Stimulated activated CD4-positive, alpha-beta T cell treated with anti-CD3 and anti-CD28 coated beads, Interleukin-2, amount 100 ng/mL, for 24 hours (primary cell): ENCODE measurements around the gene MEIOSIN.
A peak's percentile ranks its signal among the peaks of the same experiment; 100 is the strongest.
"Not testable (repeated sequence)": the region's sequence is repeated elsewhere in the genome, so short reads cannot be mapped to it uniquely, and the experiment has no call there.

Experiments used
- DNase-seq, 2 donors: peaks; one replicate each; pipeline ENCODE4 v3.0.0-alpha.2; 2020

Gene MEIOSIN

DNA sequence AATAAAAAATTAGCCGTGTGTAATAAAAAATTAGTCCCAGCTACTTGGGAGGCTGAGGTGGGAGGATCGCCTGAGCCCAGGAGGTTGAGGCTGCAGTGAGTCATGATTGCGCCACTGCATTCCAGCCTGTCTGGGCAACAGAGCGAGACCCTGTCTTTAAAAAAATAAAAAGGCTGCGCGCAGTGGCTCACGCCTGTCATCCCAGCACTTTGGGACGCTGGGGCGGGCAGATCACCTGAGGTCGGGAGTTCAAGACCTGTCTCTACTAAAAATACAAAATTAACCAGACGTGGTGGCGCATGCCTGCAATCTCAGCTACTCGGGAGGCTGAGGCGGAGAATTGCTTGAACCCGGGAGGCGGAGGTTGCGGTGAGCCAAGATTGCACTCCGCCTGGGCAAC lies 4.6 kb upstream of the MEIOSIN start:
- not testable (repeated sequence) for DNase-seq

DNA sequence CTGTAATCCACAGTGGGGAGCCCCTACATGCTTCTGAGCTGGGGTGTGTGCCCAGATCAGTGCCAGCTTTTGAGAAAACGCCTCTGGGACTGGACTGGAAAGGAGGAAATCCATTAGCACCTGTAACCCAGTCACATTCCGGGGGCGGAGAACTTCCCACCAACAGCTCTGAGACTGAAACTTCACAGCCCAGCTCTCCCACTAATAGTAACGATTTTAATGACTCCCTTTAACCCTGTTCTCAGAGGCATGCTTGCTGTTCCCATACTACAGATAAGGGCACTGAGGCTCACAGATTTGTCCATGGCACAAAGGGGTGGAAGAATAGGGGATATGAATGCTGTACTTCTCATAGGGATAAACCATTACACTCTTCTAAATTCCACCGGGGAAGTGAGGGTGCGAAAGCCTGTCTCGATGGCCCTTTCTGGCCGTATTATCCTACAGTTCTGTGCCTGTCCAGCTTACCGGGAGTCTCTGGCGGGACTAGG lies 3.4 kb upstream of the MEIOSIN start:
- DNase-seq, result peak; percentile 34 to 41

DNA sequence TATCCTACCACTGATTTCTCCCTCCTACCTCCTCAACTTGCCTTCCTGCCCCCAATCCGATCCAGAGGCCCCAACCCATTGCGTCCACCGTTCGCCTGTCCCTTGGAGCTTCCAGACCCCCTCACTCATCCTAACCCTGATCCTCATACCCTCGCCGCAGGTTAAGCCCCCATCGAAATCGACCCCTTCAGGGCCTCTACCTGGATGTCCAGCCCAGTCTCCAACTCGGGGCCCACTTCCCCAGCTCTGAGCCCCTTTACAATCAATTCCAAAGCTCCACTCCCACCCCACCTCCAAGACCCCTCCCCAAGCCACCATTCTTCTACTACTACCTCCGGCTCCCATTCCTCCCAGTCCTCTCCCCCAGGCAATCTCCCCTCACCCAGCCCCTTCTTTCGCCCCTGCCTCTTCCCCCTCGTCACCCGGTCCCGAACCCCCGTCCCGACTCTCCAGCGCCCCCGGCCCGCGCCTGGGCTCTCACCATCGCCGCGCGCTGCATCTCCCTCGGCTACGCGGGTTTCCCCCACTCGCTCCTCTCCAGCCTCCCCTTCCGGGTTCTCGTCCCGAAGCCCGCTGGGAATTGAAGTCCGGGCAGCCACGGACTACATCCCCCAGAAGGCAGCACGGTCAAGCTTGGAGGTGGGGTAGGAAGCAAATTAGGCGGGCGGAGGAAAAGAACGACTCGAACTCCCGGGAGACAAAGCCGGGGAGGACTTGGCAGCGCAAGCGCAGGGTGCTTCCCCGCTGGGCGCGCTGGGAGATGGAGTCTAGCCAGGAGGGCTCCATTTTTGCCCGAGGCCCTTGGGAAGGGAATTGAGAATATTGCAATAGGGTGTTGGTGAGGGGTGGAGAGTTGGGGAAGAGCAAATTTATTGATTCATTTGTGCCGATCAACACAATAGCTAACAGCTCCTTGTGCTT lies 2.6 kb upstream of the MEIOSIN start, which contains the start of gene FBXO46:
TSS of gene FBXO46 (minus strand) at position 529 of the 921 bp plus-strand sequence. CDS start 17,401 bp downstream, outside the sequence.
- peak; percentile 93 to 95 for DNase-seq

DNA sequence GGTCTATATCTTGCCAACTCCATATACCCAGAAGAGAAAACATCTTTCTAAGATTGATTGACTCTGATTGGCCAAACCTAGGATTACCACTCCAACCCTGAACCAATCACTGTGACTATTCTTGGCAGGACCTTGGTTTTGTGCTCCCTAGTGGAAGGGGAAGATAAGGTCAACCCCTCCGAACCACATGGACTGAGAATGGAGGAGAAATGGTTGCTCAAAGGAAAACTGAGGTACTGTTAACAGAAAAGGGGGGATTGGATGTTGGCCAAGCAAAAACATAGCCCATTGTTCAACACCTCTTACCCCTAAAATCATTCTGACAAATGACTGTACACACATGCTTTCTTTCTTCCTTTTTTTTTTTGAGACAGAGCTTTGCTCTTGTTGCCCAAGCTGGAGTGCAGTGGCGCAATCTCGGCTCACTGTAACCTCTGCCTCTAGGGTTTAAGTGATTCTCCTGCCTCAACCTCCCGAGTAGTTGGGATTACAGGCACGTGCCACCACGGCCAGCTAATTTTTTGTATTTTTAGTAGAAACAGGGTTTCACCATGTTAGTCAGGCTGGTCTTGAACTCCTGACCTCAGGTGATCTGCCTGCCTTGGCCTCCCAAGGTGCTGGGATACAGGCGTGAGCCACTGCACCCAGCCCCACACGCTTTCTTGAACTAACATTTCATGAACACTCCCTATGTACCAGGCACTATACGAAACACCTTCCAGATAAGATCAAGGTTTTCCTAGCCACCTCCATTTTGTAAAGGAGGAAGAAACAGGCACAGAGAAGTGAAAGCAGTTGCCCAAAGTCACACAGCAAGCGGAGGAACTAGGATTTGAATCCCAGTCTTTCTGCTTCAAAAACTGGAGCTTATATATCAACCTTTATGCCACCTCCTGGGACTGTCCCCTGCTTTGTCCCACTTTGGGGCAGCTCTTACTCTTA lies 6.5 kb downstream of the MEIOSIN start:
- no peak for DNase-seq

DNA sequence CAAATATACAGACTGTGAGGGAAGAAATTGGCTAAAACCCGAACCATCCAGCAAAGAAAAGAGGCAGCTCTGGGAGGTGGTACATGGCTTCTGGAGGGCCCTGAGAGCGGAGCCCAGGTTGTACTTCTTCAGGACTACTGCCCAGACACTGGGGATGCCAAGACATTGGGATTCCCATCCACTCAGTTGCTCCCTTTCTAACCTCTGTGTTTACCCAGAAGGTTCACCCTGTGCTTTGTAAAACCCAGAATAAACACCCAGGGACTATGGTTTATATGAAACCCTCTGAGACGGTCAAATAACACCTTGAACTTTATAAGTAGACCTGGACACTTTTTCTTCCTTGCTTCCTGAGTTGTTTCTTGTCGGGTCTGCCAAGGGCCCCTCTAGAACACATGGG lies 9.7 kb downstream of the MEIOSIN start:
- no peak for DNase-seq

DNA sequence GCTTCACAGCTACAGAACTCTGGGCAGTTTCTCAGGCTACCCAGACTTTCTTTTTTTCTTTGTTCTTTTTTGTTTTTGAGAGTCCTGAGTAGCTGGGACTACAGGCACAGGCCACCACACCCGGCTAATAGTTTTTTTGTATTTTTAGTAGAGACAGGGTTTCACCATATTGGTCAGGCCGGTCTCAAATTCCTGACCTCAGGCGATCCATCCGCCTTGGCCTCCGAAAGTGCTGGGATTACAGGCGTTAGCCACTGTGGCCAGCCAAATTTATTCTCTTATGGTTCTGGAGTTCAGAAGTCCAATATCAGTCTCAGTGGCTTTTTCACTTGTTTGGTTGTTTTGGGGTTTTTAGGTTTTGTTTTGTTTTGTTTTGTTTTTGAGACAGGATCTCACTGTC lies 12.4 kb downstream of the MEIOSIN start:
- no peak for DNase-seq

DNA sequence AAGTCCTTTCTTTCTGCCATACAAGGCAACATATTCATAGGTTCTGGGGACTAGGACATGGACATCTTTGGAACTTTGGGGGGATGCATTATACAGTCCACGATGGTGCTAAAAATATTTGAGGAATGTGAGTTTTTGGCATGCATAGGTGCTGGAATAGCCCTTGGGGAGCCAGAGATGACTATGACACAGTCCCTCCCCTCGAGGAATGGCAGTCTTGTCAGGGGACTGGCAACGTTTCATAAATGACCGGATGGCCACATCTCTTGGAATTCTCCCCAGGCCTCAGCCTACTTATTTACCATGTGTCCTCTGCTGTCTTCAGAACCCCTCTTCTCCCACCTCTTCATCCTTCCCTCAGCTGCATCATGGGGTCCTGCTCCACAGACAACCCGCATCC lies 13.6 kb downstream of the MEIOSIN start:
- DNase-seq, result no peak

DNA sequence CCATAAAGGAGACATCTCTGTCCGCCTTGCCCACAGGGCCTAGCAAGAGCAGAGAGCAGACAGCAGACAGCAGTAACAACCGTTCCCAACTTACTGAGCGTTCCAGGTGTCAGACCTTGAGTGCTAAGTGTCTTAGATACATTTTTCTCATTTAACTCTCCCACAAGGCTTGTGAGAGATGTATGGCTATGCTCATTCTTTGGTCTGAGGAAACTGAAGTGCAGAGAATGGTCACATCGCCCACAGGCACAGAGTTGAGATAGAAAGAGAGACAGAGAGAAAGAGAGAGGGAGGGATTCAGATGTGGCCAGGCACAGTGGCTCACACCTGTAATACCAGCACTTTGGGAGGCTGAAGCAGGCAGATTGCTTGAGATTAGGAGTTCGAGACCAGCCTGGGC lies 14.3 kb downstream of the MEIOSIN start:
- no peak for DNase-seq

DNA sequence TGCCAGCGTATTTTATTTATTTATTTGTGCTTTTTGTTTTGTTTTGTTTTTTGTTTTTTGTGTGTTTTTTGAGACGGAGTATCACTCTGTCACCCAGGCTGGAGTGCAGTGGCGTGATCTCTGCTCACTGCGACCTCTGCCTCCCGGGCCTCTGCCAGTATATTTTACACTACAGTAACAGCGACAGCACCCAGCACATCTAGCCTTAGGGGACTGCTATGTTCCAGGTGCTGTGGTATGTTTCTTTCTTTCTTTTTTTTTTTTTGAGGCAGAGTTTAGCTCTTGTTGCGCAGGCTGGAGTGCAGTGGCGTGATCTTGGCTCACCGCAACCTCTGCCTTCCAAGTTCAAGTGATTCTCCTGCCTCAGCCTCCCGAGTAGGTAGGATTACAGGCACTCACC lies 18.2 kb downstream of the MEIOSIN start:
- not testable (repeated sequence) for DNase-seq

DNA sequence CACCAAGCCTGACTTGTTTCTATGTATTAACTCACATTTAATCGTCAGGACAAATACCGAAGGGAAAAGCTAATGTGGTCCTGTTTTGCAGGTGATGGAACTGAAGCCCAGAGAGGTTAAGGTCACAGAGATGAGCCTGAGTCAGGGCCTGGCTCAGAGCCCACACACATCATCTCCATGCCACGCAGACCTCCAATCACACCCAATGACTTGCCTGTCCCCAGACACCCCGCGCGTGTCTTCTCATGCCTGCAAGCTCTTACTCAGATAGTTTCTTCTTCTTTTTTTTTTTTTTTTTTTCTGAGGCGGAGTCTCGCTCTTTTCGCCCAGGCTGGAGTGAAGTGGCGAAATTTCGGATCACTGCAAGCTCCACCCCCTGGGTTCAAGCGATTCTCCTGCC lies 19.4 kb downstream of the MEIOSIN start:
- DNase-seq, result no peak

DNA sequence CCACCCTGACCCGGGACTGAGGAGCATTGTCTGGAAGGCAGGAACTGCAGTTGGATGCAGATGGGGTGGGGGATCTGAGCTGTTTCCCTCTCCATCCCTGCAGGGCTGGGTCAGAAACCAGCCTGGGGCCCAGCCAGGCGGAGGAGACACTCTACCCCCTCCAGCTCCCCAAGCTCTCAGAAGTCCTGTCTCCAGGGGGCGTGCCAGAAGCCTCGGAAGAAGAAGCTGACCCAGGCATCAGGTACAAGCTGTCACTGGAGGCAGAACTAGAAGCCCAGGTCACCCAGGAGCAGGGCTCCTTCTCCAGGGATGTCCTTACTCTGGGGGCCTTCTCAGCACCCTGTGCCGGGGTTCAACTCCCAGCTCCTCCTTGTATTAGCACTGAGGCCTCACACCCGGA lies 20.3 kb downstream of the MEIOSIN start:
- DNase-seq, result no peak

DNA sequence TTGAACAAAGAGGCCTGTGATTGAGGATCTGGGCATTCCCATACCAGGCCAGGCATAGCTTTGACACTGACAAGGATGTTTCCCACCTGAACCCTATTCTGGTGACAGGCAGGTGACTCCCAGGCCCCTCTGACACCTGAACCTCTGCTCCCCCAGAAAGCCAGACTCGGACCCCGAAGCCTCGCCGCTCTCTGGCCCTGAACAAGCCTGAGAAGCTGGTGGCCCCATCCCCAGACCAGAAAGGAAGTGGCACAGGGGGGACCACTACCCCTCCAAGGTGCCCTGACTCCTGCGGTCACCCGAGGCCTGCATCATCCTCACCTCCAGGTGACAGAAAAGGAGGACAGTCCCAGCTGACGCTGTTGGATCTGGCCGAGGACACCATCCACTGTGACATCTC lies 21.1 kb downstream of the MEIOSIN start:
- DNase-seq, result no peak

DNA sequence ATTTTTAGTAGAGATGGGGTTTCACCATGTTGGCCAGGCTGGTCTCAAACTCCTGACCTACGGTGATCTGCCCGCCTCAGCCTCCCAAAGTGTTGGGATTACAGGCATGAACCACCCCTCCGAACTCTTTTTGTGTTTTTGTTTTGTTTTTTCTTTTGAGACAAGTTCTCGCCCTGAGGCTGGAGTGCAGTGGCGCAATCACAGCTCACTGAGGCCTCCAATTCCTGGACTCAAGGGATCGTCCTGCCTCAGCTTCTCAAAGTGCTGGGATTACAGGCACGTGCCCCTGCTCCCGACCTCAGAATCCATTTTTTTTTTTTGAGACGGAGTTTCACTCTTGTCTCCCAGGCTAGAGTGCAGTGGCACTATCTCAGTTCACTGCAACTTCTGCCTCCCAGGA lies 24.5 kb downstream of the MEIOSIN start:
- DNase-seq, result no peak

DNA sequence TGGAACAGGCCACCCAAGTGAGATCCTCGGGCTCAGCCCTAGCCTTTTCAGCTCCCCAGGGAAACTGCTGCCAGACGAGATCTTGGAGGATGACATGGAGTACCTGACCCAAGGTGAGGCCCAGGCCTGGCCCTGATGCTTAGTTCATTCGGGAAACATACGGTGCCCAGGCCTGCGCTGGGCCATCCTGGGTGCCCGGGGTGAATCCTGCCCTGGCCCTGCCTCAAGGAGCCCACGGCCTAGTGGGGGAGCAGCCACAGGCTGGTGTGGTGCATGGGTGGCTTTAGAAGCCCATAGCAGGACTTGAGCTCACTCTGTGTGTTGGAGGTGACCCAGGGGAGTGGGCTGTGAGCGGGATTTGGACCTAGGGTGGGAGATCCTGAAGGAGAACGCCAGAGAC lies 25.7 kb downstream of the MEIOSIN start:
- DNase-seq, result no peak

DNA sequence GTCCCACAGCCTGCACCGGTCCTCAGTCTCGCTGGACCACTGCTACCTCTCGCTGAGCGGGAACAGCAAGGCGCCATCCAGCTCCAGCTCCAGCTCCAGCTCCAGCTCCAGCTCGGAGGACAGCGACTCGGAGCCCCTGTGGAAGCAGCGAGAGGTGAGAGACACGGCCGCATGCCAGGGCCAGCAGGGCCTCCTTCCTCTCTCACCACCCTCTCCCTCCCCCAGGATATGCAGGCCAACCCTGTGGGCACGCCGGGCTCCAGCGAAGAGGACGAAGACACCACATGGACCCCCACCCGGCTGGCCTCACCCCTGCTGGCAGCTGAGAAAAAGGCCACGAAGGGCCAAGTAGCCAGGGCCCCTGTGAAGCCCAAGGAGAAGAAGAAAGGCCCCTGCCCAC lies 28.5 kb downstream of the MEIOSIN start:
- DNase-seq, result no peak

DNA sequence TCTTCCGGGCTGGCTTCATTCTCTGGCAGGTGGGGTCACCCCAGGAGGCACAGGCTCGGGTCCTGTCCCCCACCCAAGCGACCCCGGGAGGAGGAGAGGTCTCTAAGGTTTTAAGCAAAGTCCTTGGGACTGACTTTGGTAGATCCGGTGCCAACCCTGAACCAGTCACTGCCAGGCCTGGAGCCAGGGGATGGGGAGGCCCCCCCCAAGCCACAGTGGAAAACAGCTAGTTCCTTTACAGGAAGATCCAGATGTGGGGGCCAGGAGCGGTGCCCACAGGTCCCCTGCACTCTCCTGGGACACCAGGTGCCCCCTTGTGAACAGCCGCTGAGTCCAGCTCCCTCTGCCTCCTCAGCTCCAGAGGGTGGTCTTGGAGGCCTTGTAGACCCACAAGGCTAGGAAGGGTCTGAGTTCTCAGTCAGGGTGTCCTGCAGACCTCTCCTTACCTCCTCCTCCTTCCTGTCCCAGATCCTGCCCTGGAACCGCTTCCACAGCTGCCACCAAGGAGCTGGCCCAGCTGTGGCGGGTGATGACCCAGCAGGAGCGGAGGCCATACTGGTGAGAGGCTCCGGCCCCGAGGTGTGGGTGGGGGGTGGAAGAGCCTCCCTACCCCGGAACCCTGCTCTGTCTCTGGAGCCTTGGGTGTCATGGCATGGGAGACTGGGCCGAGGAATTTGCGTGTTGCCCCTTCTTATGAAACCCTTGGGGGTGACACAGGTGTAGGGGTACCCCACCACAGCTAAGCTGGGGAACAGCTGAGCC lies 29.8 kb downstream of the MEIOSIN start:
- no peak for DNase-seq

DNA sequence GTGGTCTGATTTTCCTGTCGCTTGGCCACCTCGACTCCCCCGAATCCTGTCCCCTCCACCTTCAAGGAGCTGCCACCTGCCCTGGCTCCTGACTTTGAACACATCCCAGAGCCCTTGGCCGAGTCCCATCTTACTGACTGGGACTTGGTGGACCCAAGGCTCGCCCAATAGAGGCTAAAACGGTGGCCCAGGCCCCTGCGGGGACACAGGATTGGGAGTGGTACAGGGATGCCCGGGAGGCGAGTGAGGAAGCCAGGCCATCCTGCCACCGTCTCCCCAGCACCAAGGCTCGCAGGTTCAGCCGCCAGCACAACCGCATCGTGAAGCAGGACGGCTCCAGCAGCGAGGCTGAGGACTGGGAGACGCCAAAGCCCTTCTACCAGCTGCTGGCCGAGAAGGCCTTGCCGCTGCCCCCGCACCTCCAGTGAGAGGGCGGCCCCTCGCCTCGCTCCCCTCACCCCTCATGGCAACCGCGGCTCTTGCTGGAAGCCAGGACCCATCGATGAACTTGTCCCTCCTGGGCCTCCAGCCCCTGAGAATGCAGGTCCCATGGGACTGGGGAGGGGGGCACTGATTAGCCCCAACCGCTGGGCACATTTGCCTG lies 30.6 kb downstream of the MEIOSIN start:
- no peak for DNase-seq

DNA sequence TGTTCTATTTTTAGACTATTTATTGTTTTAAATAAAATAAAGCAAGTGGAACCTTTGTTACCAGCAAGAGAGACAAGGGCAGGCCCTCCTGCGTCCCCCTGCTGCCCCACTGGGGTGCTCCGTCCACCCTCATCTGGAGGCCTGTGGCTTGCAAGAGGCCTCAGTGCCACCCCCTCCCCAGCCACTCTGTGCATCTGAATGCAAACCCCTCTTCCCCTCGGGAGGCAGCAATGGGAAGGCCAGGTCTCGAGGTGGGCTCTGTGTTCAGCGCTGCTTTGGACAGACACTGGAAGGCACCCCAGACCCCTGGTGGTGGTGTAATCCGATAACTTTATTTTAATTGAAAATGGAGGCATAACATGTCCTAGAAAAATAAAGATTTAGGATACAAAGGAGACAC lies 31.2 kb downstream of the MEIOSIN start:
- no peak for DNase-seq

DNA sequence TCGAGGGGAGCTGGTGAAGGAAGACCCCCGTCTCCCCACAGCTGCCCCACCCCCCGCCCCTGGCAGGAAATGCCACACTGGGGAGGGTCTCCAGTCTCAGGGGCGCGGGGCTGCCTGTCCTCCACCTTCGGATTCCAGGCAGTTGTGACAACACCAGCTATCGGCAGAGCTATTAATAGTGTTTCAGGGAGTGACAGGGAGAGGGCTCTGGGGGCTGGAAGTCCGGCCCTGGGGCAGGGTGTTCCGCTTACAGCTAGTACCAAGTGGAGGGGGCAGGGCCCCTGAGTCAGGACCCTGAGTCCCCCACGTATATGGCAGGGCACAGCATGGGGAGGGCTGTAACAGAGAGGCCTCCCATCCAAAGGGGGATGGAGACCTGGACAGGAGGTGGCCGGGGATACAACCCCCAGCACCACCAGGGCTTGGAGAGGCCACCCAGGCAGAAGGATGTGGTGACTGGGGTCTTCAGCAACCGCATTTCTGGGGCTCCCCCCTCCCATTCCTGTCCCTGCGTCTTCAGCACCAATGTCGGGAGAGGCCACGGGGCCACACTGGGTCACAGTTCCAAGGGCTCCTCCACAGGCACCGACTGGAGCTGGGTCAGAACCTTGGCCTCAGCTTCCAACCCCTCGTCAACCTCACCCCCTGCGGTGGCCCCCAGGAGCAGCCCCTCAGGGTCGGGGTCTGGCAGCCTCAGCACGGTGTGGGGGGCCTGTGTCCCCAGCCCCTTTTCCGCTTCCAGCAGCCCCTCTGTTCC lies 31.9 kb downstream of the MEIOSIN start:
- DNase-seq, result no peak

DNA sequence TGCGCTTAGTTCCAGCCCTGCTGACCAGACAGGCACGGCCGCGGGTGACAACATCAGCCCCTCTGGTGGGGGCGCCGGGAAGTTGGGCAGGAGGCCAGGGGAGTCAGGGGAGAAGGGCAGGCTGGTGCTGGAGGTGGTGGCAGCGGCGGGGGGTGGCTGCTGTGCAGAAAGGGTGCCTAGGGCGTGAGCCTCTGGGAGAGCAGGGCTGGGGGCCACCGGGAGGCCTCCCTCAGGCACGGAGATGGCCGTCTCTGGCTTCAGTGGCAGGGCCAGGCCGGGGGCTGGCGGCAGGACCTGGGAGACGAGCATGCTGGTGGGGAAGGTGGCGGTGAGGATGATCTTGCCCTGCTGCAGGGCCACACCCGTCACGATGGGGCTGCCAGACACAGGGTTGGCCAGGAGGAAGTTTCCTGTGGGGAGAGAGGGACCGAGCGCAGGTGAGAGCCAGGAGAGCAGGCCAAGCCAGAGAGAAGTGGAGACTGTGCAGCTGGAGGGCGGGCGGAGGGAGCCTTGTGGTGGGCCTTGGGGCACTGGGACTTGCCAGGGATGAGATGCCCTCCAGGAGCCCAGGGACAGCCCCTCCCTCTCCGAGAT lies 32.6 kb downstream of the MEIOSIN start:
- no peak for DNase-seq

DNA sequence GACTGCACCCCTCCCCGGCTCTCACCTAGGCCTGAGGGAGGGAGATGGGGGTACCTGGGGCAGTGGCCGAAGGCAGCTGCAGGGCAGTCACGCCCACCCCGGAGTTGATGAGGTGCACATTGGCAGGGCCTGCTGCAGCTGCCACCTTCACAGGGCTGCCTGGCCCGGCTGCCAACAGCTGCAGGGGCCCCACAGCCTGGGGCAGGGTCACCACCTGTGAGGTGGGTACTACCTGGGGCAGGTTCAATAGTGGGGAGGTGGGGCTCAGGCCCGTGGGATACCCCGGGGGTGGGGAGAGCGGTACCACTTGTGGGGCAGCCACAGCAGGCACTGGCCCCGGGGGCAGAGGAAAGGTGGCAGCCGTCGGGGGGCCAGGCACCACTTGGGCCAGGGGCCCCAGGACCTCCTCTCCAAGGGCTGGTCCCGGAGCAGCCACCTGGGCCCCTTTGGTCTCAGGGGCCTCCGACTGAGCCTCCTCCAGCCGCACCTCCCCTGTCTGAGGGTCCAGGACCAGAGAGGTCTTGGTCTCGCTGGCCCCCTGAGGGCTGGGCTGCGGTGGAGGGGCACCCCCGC lies 33.1 kb downstream of the MEIOSIN start:
- no peak for DNase-seq
